ENCODE measurements around the gene YPEL1.
"Not testable (repeated sequence)": the region's sequence is repeated elsewhere in the genome, so short reads cannot be mapped to it uniquely, and the experiment has no call there.

The YPEL1 gene

GRCh38 chr22:21731503-21731902 is 4.1 kb downstream of the YPEL1 start:
- DNase-seq (ENCODE audit: low read depth, low spot score), result no peak
- H3K27ac ChIP-seq, result no peak overlapping the region
- no peak for TF ChIP-seq POLR2AphosphoS5 (IDR thresholded peaks at IDR 0.05; ENCODE audit: borderline replicate concordance, low read depth, low read length)
- TF ChIP-seq FOXP2 (optimal IDR thresholded peaks at IDR 0.05; ENCODE audit: control extremely low read depth, extremely low read length, insufficient read depth), result no peak
- no peak for TF ChIP-seq EZH2 (IDR thresholded peaks at IDR 0.05)
- no peaks in the 10 kb centered on the region for H3K9me3 ChIP-seq (ENCODE audit: low read depth, low read length)
- H3K4me3 ChIP-seq, result no peak overlapping the region
- no peaks in the 10 kb centered on the region for H3K36me3 ChIP-seq (ENCODE audit: insufficient read depth, low read length)
- no peak overlapping the region for H3K9ac ChIP-seq (ENCODE audit: insufficient read length)

GRCh38 chr22:21730535-21731308 is 4.9 kb downstream of the YPEL1 start:
- no peak overlapping the region for H3K27ac ChIP-seq
- H3K9me3 ChIP-seq (ENCODE audit: low read depth, low read length), result no peaks in the 10 kb centered on the region
- no peak overlapping the region for H3K4me3 ChIP-seq
- no peak for DNase-seq (ENCODE audit: low read depth, low spot score)
- no peak overlapping the region for H3K9ac ChIP-seq (ENCODE audit: insufficient read length)
- no peaks in the 10 kb centered on the region for H3K36me3 ChIP-seq (ENCODE audit: insufficient read depth, low read length)
- TF ChIP-seq FOXP2 (optimal IDR thresholded peaks at IDR 0.05; ENCODE audit: control extremely low read depth, extremely low read length, insufficient read depth) (no peak), POLR2AphosphoS5 (IDR thresholded peaks at IDR 0.05; ENCODE audit: borderline replicate concordance, low read depth, low read length) (no peak), EZH2 (IDR thresholded peaks at IDR 0.05) (no peak)

GRCh38 chr22:21729184-21729583 is 6.4 kb downstream of the YPEL1 start:
- not testable (repeated sequence) for H3K4me3 ChIP-seq; DNase-seq (ENCODE audit: low read depth, low spot score); H3K36me3 ChIP-seq (ENCODE audit: insufficient read depth, low read length); H3K9ac ChIP-seq (ENCODE audit: insufficient read length); H3K9me3 ChIP-seq (ENCODE audit: low read depth, low read length); H3K27ac ChIP-seq

GRCh38 chr22:21728270-21728669 is 7.3 kb downstream of the YPEL1 start:
- H3K9me3 ChIP-seq (ENCODE audit: low read depth, low read length), result no peaks in the 10 kb centered on the region
- no peak overlapping the region for H3K9ac ChIP-seq (ENCODE audit: insufficient read length)
- no peak overlapping the region for H3K27ac ChIP-seq
- TF ChIP-seq POLR2AphosphoS5 (IDR thresholded peaks at IDR 0.05; ENCODE audit: borderline replicate concordance, low read depth, low read length) (no peak), EZH2 (IDR thresholded peaks at IDR 0.05) (no peak), FOXP2 (optimal IDR thresholded peaks at IDR 0.05; ENCODE audit: control extremely low read depth, extremely low read length, insufficient read depth) (no peak)
- no peak for DNase-seq (ENCODE audit: low read depth, low spot score)
- H3K36me3 ChIP-seq (ENCODE audit: insufficient read depth, low read length), result no peaks in the 10 kb centered on the region
- no peak overlapping the region for H3K4me3 ChIP-seq

- TF ChIP-seq FOXP2 (optimal IDR thresholded peaks at IDR 0.05; ENCODE audit: control extremely low read depth, extremely low read length, insufficient read depth) (no peak), EZH2 (IDR thresholded peaks at IDR 0.05) (no peak), POLR2AphosphoS5 (IDR thresholded peaks at IDR 0.05; ENCODE audit: borderline replicate concordance, low read depth, low read length) (no peak)
- no peak overlapping the region for H3K9ac ChIP-seq (ENCODE audit: insufficient read length)
- no peak for DNase-seq (ENCODE audit: low read depth, low spot score)
- no peaks in the 10 kb centered on the region for H3K36me3 ChIP-seq (ENCODE audit: insufficient read depth, low read length)
- no peak overlapping the region for H3K4me3 ChIP-seq
- no peak overlapping the region for H3K27ac ChIP-seq
- no peaks in the 10 kb centered on the region for H3K9me3 ChIP-seq (ENCODE audit: low read depth, low read length)
Observed at GRCh38 chr22:21727768-21728167, 7.8 kb downstream of the YPEL1 start.

- H3K4me3 ChIP-seq, result no peak overlapping the region
- no peak overlapping the region for H3K27ac ChIP-seq
- TF ChIP-seq POLR2AphosphoS5 (IDR thresholded peaks at IDR 0.05; ENCODE audit: borderline replicate concordance, low read depth, low read length) (no peak), EZH2 (IDR thresholded peaks at IDR 0.05) (no peak), FOXP2 (optimal IDR thresholded peaks at IDR 0.05; ENCODE audit: control extremely low read depth, extremely low read length, insufficient read depth) (no peak)
- no peaks in the 10 kb centered on the region for H3K9me3 ChIP-seq (ENCODE audit: low read depth, low read length)
- DNase-seq (ENCODE audit: low read depth, low spot score), result no peak
- no peaks in the 10 kb centered on the region for H3K36me3 ChIP-seq (ENCODE audit: insufficient read depth, low read length)
- no peak overlapping the region for H3K9ac ChIP-seq (ENCODE audit: insufficient read length)
Observed at GRCh38 chr22:21727159-21727558, 8.4 kb downstream of the YPEL1 start.

GRCh38 chr22:21726650-21727049 is 8.9 kb downstream of the YPEL1 start:
- Histone ChIP-seq H3K9ac (ENCODE audit: insufficient read length) (no peak overlapping the region), H3K27ac (no peak overlapping the region), H3K9me3 (ENCODE audit: low read depth, low read length) (no peaks in the 10 kb centered on the region), H3K4me3 (no peak overlapping the region), H3K36me3 (ENCODE audit: insufficient read depth, low read length) (no peaks in the 10 kb centered on the region)
- TF ChIP-seq POLR2AphosphoS5 (IDR thresholded peaks at IDR 0.05; ENCODE audit: borderline replicate concordance, low read depth, low read length) (no peak), FOXP2 (optimal IDR thresholded peaks at IDR 0.05; ENCODE audit: control extremely low read depth, extremely low read length, insufficient read depth) (no peak), EZH2 (IDR thresholded peaks at IDR 0.05) (no peak)
- no peak for DNase-seq (ENCODE audit: low read depth, low spot score)

GRCh38 chr22:21725956-21726649 is 9.5 kb downstream of the YPEL1 start:
- H3K36me3 ChIP-seq (ENCODE audit: insufficient read depth, low read length), result no peaks in the 10 kb centered on the region
- no peak overlapping the region for H3K9ac ChIP-seq (ENCODE audit: insufficient read length)
- no peak overlapping the region for H3K27ac ChIP-seq
- H3K9me3 ChIP-seq (ENCODE audit: low read depth, low read length), result no peaks in the 10 kb centered on the region
- no peak for DNase-seq (ENCODE audit: low read depth, low spot score)
- H3K4me3 ChIP-seq, result no peak overlapping the region
- no peak for TF ChIP-seq POLR2AphosphoS5 (IDR thresholded peaks at IDR 0.05; ENCODE audit: borderline replicate concordance, low read depth, low read length)
- TF ChIP-seq EZH2 (IDR thresholded peaks at IDR 0.05), result no peak
- no peak for TF ChIP-seq FOXP2 (optimal IDR thresholded peaks at IDR 0.05; ENCODE audit: control extremely low read depth, extremely low read length, insufficient read depth)

GRCh38 chr22:21724496-21724895 is 11.1 kb downstream of the YPEL1 start:
- H3K4me3 ChIP-seq; DNase-seq (ENCODE audit: low read depth, low spot score): not testable (repeated sequence)

GRCh38 chr22:21721195-21721852 is 14.3 kb downstream of the YPEL1 start:
- DNase-seq (ENCODE audit: low read depth, low spot score); H3K27ac ChIP-seq; H3K9ac ChIP-seq (ENCODE audit: insufficient read length); H3K4me3 ChIP-seq; H3K9me3 ChIP-seq (ENCODE audit: low read depth, low read length); H3K36me3 ChIP-seq (ENCODE audit: insufficient read depth, low read length): not testable (repeated sequence)

More at GRCh38 chr22:21724496-21724895, 11.1 kb downstream of the YPEL1 start:
- not testable (repeated sequence) for H3K27ac ChIP-seq; H3K9me3 ChIP-seq (ENCODE audit: low read depth, low read length); H3K36me3 ChIP-seq (ENCODE audit: insufficient read depth, low read length); H3K9ac ChIP-seq (ENCODE audit: insufficient read length)

GRCh38 chr22:21720191-21720859 is 15.3 kb downstream of the YPEL1 start:
- H3K9ac ChIP-seq (ENCODE audit: insufficient read length); H3K4me3 ChIP-seq; H3K36me3 ChIP-seq (ENCODE audit: insufficient read depth, low read length); DNase-seq (ENCODE audit: low read depth, low spot score); H3K9me3 ChIP-seq (ENCODE audit: low read depth, low read length); H3K27ac ChIP-seq: not testable (repeated sequence)
